ENCODE data around the gene PCBP3. TPM values are rescaled to one million over a fixed set of nuclear protein-coding genes. Genes with fewer than 3 reads are reported as not detected.
A peak's percentile ranks its signal among the peaks of the same experiment; 100 is the strongest.

Gene PCBP3
- total RNA-seq, 1 donor from 2014 or later: 4.6 TPM

- H3K9ac ChIP-seq: no peak overlapping the region
- H3K36me3 Mint-ChIP-seq: no peaks in the 10 kb centered on the region
- no peaks in the 10 kb centered on the region for H3K9me3 ChIP-seq (ENCODE audit: low read depth)
- H3K27ac Mint-ChIP-seq: peak overlapping the region; percentile 66
- no peak overlapping the region for H2AFZ ChIP-seq (replicated peaks)
- no peak overlapping the region for H3K4me2 ChIP-seq
- no peaks in the 10 kb centered on the region for H3F3A ChIP-seq (ENCODE audit: low read depth)
- H3K27me3 ChIP-seq: no peaks in the 10 kb centered on the region
- no peaks in the 10 kb centered on the region for H3K36me3 ChIP-seq
- DNase-seq (ENCODE audit: low spot score): no peak
- TF ChIP-seq EZH2 (IDR thresholded peaks at IDR 0.05): no peak
- no peak for TF ChIP-seq CTCF (IDR thresholded peaks at IDR 0.05)
- no peak for TF ChIP-seq EZH2phosphoT487 (IDR thresholded peaks at IDR 0.05)
- H3K4me1 Mint-ChIP-seq: peaks cover 22% of the 10 kb centered on the region
- no peaks in the 10 kb centered on the region for H4K20me1 ChIP-seq (ENCODE audit: low read depth)
- H3K27me3 Mint-ChIP-seq (ENCODE audit: insufficient read depth, low read depth): peaks cover 11% of the 10 kb centered on the region
- H3K4me1 ChIP-seq: no peaks in the 10 kb centered on the region
- no peak overlapping the region for H3K27ac ChIP-seq
- H3K4me3 ChIP-seq: no peak overlapping the region
- H3K4me3 Mint-ChIP-seq: no peak overlapping the region
- no peaks in the 10 kb centered on the region for H3K79me2 ChIP-seq (ENCODE audit: low read depth)
- H3K9me3 Mint-ChIP-seq: no peaks in the 10 kb centered on the region
Measured at GRCh38 chr21:45828580-45829570, 185.3 kb downstream of the PCBP3 start.

GRCh38 chr21:45829668-45830067, 186.1 kb downstream of the PCBP3 start:
- Mint-ChIP-seq H3K4me1 (peaks cover 25% of the 10 kb centered on the region), H3K36me3 (no peaks in the 10 kb centered on the region), H3K4me3 (no peak overlapping the region), H3K27me3 (ENCODE audit: insufficient read depth, low read depth) (peaks cover 11% of the 10 kb centered on the region), H3K9me3 (no peaks in the 10 kb centered on the region), H3K27ac (peak overlapping the region; percentile 66)
- H3K4me1 ChIP-seq: no peaks in the 10 kb centered on the region
- no peaks in the 10 kb centered on the region for H4K20me1 ChIP-seq (ENCODE audit: low read depth)
- no peak overlapping the region for H2AFZ ChIP-seq (replicated peaks)
- DNase-seq (ENCODE audit: low spot score): no peak
- H3F3A ChIP-seq (ENCODE audit: low read depth): no peaks in the 10 kb centered on the region
- no peak overlapping the region for H3K4me2 ChIP-seq
- no peak overlapping the region for H3K4me3 ChIP-seq
- no peak overlapping the region for H3K27ac ChIP-seq
- H3K9ac ChIP-seq: no peak overlapping the region
- no peaks in the 10 kb centered on the region for H3K79me2 ChIP-seq (ENCODE audit: low read depth)
- H3K36me3 ChIP-seq: no peaks in the 10 kb centered on the region
- no peaks in the 10 kb centered on the region for H3K9me3 ChIP-seq (ENCODE audit: low read depth)
- H3K27me3 ChIP-seq: no peaks in the 10 kb centered on the region
- TF ChIP-seq CTCF (IDR thresholded peaks at IDR 0.05) (no peak), EZH2phosphoT487 (IDR thresholded peaks at IDR 0.05) (no peak), EZH2 (IDR thresholded peaks at IDR 0.05) (no peak)

GRCh38 chr21:45830221-45830640, 186.7 kb downstream of the PCBP3 start:
- no peak for DNase-seq (ENCODE audit: low spot score)
- Mint-ChIP-seq H3K4me3 (no peak overlapping the region), H3K27ac (no peak overlapping the region), H3K27me3 (ENCODE audit: insufficient read depth, low read depth) (peaks cover 11% of the 10 kb centered on the region), H3K4me1 (peaks cover 28% of the 10 kb centered on the region), H3K9me3 (no peaks in the 10 kb centered on the region), H3K36me3 (no peaks in the 10 kb centered on the region)
- no peaks in the 10 kb centered on the region for H3K36me3 ChIP-seq
- H3K4me1 ChIP-seq: no peaks in the 10 kb centered on the region
- H3K9me3 ChIP-seq (ENCODE audit: low read depth): no peaks in the 10 kb centered on the region
- TF ChIP-seq CTCF (IDR thresholded peaks at IDR 0.05): no peak
- no peak for TF ChIP-seq EZH2 (IDR thresholded peaks at IDR 0.05)
- no peak for TF ChIP-seq EZH2phosphoT487 (IDR thresholded peaks at IDR 0.05)
- no peak overlapping the region for H3K27ac ChIP-seq
- no peaks in the 10 kb centered on the region for H3K79me2 ChIP-seq (ENCODE audit: low read depth)
- H3F3A ChIP-seq (ENCODE audit: low read depth): no peaks in the 10 kb centered on the region
- no peak overlapping the region for H2AFZ ChIP-seq (replicated peaks)
- no peak overlapping the region for H3K9ac ChIP-seq
- no peaks in the 10 kb centered on the region for H4K20me1 ChIP-seq (ENCODE audit: low read depth)
- H3K4me3 ChIP-seq: no peak overlapping the region
- no peak overlapping the region for H3K4me2 ChIP-seq
- H3K27me3 ChIP-seq: no peaks in the 10 kb centered on the region
